Smooth muscle cell (in vitro differentiated cells): ENCODE measurements around the gene RFFL. TPM values are rescaled to one million over a fixed set of nuclear protein-coding genes. Genes with fewer than 3 reads are reported as not detected.
A peak's percentile ranks its signal among the peaks of the same experiment; 100 is the strongest.

ENCODE experiments used
- DNase-seq: peaks from one replicate; lab custom pipeline; 2025; ENCODE audit not compliant: unreplicated experiment; lab: John Stamatoyannopoulos, UW
- H2AFZ ChIP-seq: fragments of 200-600 bp; sonication (generic); 2 replicates; pipeline ENCODE4 v1.6.0; 2016; ENCODE audit warnings: antibody characterized with exemption, low read depth, mild to moderate bottlenecking
- H3F3A ChIP-seq: fragments of 200-600 bp; sonication (generic); 2 replicates; pipeline ENCODE4 v1.6.0; 2017; ENCODE audit warnings: antibody characterized with exemption, low read depth
- H3K27ac ChIP-seq: fragments of 200-600 bp; sonication (generic); 2 replicates; pipeline ENCODE4 v1.5.1; 2016; ENCODE audit warnings: low read depth, mild to moderate bottlenecking
- H3K27me3 ChIP-seq: fragments of 200-600 bp; sonication (generic); 2 replicates; pipeline ENCODE4 v1.6.1; 2016; ENCODE audit warnings: low read depth, mild to moderate bottlenecking
- H3K36me3 ChIP-seq: fragments of 200-600 bp; sonication (generic); 2 replicates; pipeline ENCODE4 v1.5.1; 2016; ENCODE audit warnings: low read depth
- H3K4me1 ChIP-seq: fragments of 200-600 bp; sonication (generic); 2 replicates; pipeline ENCODE4 v1.5.1; 2016; ENCODE audit warnings: low read depth
- H3K4me2 ChIP-seq: fragments of 200-600 bp; sonication (generic); 2 replicates; pipeline ENCODE4 v1.6.0; 2016; ENCODE audit warnings: mild to moderate bottlenecking
- H3K4me3 ChIP-seq: fragments of 200-600 bp; sonication (generic); 2 replicates; pipeline ENCODE4 v1.5.1; 2016; ENCODE audit warnings: mild to moderate bottlenecking
- H3K79me2 ChIP-seq: fragments of 200-600 bp; sonication (generic); 2 replicates; pipeline ENCODE4 v1.6.0; 2016; ENCODE audit warnings: low read depth, mild to moderate bottlenecking
- H3K9ac ChIP-seq: fragments of 200-600 bp; sonication (generic); 2 replicates; pipeline ENCODE4 v1.6.0; 2016; ENCODE audit warnings: low read depth
- H3K9me3 ChIP-seq: fragments of 200-600 bp; sonication (generic); replicated peaks from 2 replicates; pipeline ENCODE4 v1.5.1; 2016; ENCODE audit warnings: low read depth
- H4K20me1 ChIP-seq: fragments of 200-600 bp; sonication (generic); 2 replicates; pipeline ENCODE4 v1.6.0; 2016; ENCODE audit warnings: low read depth
- WGBS: methylation state at CpG from one replicate; pipeline ENCODE4 v1.1.7; 2016; ENCODE audit warnings: low lambda C conversion rate; 5-methylcytosine and 5-hydroxymethylcytosine counted together
- polyA plus RNA-seq: library from polyadenylated mRNA; unstranded; fragments of >200 nt; fragmentation: Nextera tagmentation; extraction: Ambion mirVana; gene quantifications from 2 replicates; pipeline ENCODE4 v1.2.1, GENCODE V29; 2016
- total RNA-seq: library from RNA; depleted of rRNA; stranded (reverse); fragments of >200 nt; gene quantifications from 2 replicates; pipeline ENCODE4 v1.2.3, GENCODE V29; 2014
- TF ChIP-seq, protein P1 (sequence below): fragments of 200-600 bp; sonication (generic); IDR thresholded peaks from 2 replicates; pipeline ENCODE4 v1.5.1; 2017; ENCODE audit warnings: borderline replicate concordance, mild to moderate bottlenecking, antibody characterized with exemption; ENCODE audit not compliant: insufficient read depth, poor library complexity, severe bottlenecking

Gene RFFL
- total and polyA plus RNA-seq, 2 experiments from 2014 or later: 7.0 to 7.1 TPM

DNA sequence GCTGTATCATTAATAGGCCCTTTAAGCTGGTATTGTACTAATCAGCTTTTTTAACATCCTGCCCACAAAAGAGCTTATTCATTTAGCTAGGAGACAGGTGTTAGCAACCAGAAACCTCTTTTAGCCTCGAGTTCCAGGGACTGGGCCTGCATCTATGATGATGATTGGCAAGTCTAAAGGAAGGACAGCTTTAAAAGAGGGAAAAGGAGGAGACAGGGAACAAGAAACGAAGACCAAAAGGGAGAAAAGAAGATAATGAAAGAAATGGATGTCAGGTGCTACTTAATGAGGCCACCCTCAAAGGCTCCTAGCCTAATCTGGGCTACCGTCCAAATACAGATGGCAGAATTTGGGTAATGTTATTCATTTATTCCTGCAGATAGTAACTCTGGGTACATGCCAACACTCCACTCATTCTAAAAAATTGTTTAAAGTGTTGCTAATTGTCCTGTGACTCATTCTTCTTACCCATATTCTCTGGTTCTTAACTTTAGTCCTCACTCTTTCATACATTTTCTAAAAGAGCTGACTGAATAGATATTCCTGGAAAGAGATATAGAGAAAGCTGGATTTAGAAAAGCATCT, 18.7 kb upstream of the RFFL start:
- DNase-seq: no peak
- H2AFZ ChIP-seq: no peak overlapping the region
- H3K27me3 ChIP-seq: no peaks in the 10 kb centered on the region
- H3K9ac ChIP-seq: no peak overlapping the region
- peak overlapping the region; percentile 58 for H3K4me2 ChIP-seq
- H3K79me2 ChIP-seq: peaks cover 50% of the 10 kb centered on the region
- peak overlapping the region; percentile 12 for H3K27ac ChIP-seq
- peaks cover 13% of the 10 kb centered on the region for H3K4me1 ChIP-seq
- no peak overlapping the region for H3K4me3 ChIP-seq
- no peaks in the 10 kb centered on the region for H3F3A ChIP-seq
- H3K36me3 ChIP-seq: no peaks in the 10 kb centered on the region
- peaks cover 57% of the 10 kb centered on the region for H4K20me1 ChIP-seq
- H3K9me3 ChIP-seq: no peaks in the 10 kb centered on the region
- 40% methylated on average over 3 of the region's 3 CpGs for WGBS
- TF ChIP-seq, protein P1, sequence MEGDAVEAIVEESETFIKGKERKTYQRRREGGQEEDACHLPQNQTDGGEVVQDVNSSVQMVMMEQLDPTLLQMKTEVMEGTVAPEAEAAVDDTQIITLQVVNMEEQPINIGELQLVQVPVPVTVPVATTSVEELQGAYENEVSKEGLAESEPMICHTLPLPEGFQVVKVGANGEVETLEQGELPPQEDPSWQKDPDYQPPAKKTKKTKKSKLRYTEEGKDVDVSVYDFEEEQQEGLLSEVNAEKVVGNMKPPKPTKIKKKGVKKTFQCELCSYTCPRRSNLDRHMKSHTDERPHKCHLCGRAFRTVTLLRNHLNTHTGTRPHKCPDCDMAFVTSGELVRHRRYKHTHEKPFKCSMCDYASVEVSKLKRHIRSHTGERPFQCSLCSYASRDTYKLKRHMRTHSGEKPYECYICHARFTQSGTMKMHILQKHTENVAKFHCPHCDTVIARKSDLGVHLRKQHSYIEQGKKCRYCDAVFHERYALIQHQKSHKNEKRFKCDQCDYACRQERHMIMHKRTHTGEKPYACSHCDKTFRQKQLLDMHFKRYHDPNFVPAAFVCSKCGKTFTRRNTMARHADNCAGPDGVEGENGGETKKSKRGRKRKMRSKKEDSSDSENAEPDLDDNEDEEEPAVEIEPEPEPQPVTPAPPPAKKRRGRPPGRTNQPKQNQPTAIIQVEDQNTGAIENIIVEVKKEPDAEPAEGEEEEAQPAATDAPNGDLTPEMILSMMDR: no peak

DNA sequence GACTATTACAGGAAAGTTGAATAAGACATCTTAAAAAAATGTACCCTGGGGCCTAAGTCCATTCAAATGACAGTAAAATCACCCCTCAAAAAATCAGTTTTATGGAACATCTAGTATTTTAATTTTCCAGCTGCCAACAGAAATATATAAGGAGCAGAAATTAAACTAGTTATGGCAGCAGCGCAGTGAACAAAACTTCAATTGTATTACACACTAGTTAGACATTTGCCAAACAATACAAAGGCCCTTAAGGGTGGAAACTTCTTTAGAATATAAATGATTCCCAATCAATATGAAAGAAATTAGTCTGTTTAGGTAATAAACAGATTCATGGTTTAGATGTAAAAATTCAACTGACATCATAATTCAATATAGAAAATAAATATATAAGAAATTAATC, 18.1 kb upstream of the RFFL start:
- Histone ChIP-seq H3K4me1 (peaks cover 13% of the 10 kb centered on the region), H4K20me1 (peaks cover 60% of the 10 kb centered on the region), H3K9ac (no peak overlapping the region), H3K27ac (no peak overlapping the region), H2AFZ (no peak overlapping the region), H3K27me3 (no peaks in the 10 kb centered on the region), H3K4me3 (no peak overlapping the region), H3F3A (no peaks in the 10 kb centered on the region), H3K36me3 (no peaks in the 10 kb centered on the region), H3K4me2 (no peak overlapping the region), H3K79me2 (peaks cover 47% of the 10 kb centered on the region), H3K9me3 (no peaks in the 10 kb centered on the region)
- TF ChIP-seq, protein P1: no peak
- DNase-seq: no peak
- 94% methylated on average over 1 of the region's 1 CpG for WGBS

DNA sequence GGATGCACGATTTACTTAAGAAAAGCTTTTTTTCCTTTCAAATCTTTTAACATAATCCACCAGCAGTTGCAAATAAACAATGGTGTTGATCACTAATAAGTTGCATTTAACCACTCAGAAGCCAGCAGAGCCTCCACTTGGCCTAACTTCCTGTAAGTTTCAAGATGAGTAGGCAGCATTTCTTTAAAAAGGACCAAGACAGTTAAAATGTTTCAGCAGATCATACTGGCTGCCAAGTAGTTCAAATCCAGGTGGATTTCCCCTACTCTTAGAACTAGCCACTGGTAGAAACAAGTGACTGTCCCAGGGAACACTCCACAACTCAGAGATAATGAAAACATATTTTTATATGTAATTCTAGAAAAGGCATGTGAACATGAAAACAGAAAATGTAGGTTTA, 17.0 kb upstream of the RFFL start:
- Histone ChIP-seq H4K20me1 (peaks cover 69% of the 10 kb centered on the region), H3K79me2 (peaks cover 38% of the 10 kb centered on the region), H2AFZ (no peak overlapping the region), H3K36me3 (no peaks in the 10 kb centered on the region), H3K4me2 (no peak overlapping the region), H3K27ac (no peak overlapping the region), H3K4me1 (peaks cover 13% of the 10 kb centered on the region), H3F3A (no peaks in the 10 kb centered on the region), H3K4me3 (no peak overlapping the region), H3K27me3 (no peaks in the 10 kb centered on the region), H3K9ac (no peak overlapping the region), H3K9me3 (no peaks in the 10 kb centered on the region)
- DNase-seq: no peak
- WGBS: 64% methylated on average over 1 of the region's 1 CpG
- TF ChIP-seq, protein P1: no peak
